ENCODE results near the gene TSHB. TPM values are rescaled to one million over a fixed set of nuclear protein-coding genes. Genes with fewer than 3 reads are reported as not detected.

TSHB gene
- total RNA-seq, 1 donor from 2014 or later: not detected

- no peaks in the 10 kb centered on the region for H3K27me3 Mint-ChIP-seq (ENCODE audit: unreplicated experiment)
- no peak overlapping the region for H3K27ac Mint-ChIP-seq (ENCODE audit: unreplicated experiment)
- TF ChIP-seq CTCF (IDR thresholded peaks at IDR 0.05; ENCODE audit: partially characterized antibody, unreplicated experiment): no peak
- no peak overlapping the region for H3K4me3 Mint-ChIP-seq (ENCODE audit: unreplicated experiment)
- peaks cover 14% of the 10 kb centered on the region for H3K4me1 Mint-ChIP-seq (ENCODE audit: low read depth, unreplicated experiment)
- no peaks in the 10 kb centered on the region for H3K36me3 Mint-ChIP-seq (ENCODE audit: unreplicated experiment)
- no peaks in the 10 kb centered on the region for H3K9me3 Mint-ChIP-seq (ENCODE audit: unreplicated experiment)
- DNase-seq: no peak
These were observed 39.4 kb downstream of the TSHB start for GRCh38 chr1:115068826-115069585.

- H3K9me3 Mint-ChIP-seq (ENCODE audit: unreplicated experiment): no peaks in the 10 kb centered on the region
- H3K27ac Mint-ChIP-seq (ENCODE audit: unreplicated experiment): no peak overlapping the region
- no peak for DNase-seq
- H3K4me1 Mint-ChIP-seq (ENCODE audit: low read depth, unreplicated experiment): peaks cover 16% of the 10 kb centered on the region
- no peaks in the 10 kb centered on the region for H3K36me3 Mint-ChIP-seq (ENCODE audit: unreplicated experiment)
- no peaks in the 10 kb centered on the region for H3K27me3 Mint-ChIP-seq (ENCODE audit: unreplicated experiment)
- H3K4me3 Mint-ChIP-seq (ENCODE audit: unreplicated experiment): no peak overlapping the region
- no peak for TF ChIP-seq CTCF (IDR thresholded peaks at IDR 0.05; ENCODE audit: partially characterized antibody, unreplicated experiment)
These were observed 40.2 kb downstream of the TSHB start for GRCh38 chr1:115069659-115070308.

GRCh38 chr1:115071012-115071664 is 41.5 kb downstream of the TSHB start:
- H3K27me3 Mint-ChIP-seq (ENCODE audit: unreplicated experiment): no peaks in the 10 kb centered on the region
- H3K4me3 Mint-ChIP-seq (ENCODE audit: unreplicated experiment): no peak overlapping the region
- H3K4me1 Mint-ChIP-seq (ENCODE audit: low read depth, unreplicated experiment): peaks cover 16% of the 10 kb centered on the region
- H3K9me3 Mint-ChIP-seq (ENCODE audit: unreplicated experiment): no peaks in the 10 kb centered on the region
- H3K27ac Mint-ChIP-seq (ENCODE audit: unreplicated experiment): no peak overlapping the region
- TF ChIP-seq CTCF (IDR thresholded peaks at IDR 0.05; ENCODE audit: partially characterized antibody, unreplicated experiment): no peak
- DNase-seq: no peak
- H3K36me3 Mint-ChIP-seq (ENCODE audit: unreplicated experiment): no peaks in the 10 kb centered on the region

GRCh38 chr1:115073298-115074087 is 43.9 kb downstream of the TSHB start:
- H3K4me1 Mint-ChIP-seq (ENCODE audit: low read depth, unreplicated experiment): peaks cover 18% of the 10 kb centered on the region
- TF ChIP-seq CTCF (IDR thresholded peaks at IDR 0.05; ENCODE audit: partially characterized antibody, unreplicated experiment): no peak
- no peak for DNase-seq
- no peak overlapping the region for H3K27ac Mint-ChIP-seq (ENCODE audit: unreplicated experiment)
- no peaks in the 10 kb centered on the region for H3K27me3 Mint-ChIP-seq (ENCODE audit: unreplicated experiment)
- no peak overlapping the region for H3K4me3 Mint-ChIP-seq (ENCODE audit: unreplicated experiment)
- no peaks in the 10 kb centered on the region for H3K9me3 Mint-ChIP-seq (ENCODE audit: unreplicated experiment)
- H3K36me3 Mint-ChIP-seq (ENCODE audit: unreplicated experiment): no peaks in the 10 kb centered on the region

Measured in glutamatergic neuron (in vitro differentiated cells).